ENCODE data around the gene CAMK1G. TPM values are rescaled to one million over a fixed set of nuclear protein-coding genes. Genes with fewer than 3 reads are reported as not detected.

CAMK1G gene
- total and polyA plus RNA-seq, 2 experiments from 2014 or later = 0.11 TPM; not detected in 1

GRCh38 chr1:209600541-209600940, 17.0 kb downstream of the CAMK1G start:
- TF ChIP-seq EZH2phosphoT487 (IDR thresholded peaks at IDR 0.05; ENCODE audit: insufficient read depth, low read depth) (no peak), EZH2 (IDR thresholded peaks at IDR 0.05; ENCODE audit: insufficient read depth, poor library complexity, severe bottlenecking) (no peak)
- Histone ChIP-seq H3K4me1 (ENCODE audit: insufficient read depth) (no peaks in the 10 kb centered on the region), H2AFZ (no peak overlapping the region), H3K4me2 (ENCODE audit: unreplicated experiment) (no peak overlapping the region), H3K4me3 (no peak overlapping the region), H3K9me3 (ENCODE audit: low read depth) (no peaks in the 10 kb centered on the region), H3K27me3 (replicated peaks; ENCODE audit: insufficient read depth) (no peaks in the 10 kb centered on the region; the same call in 1 of the 2 replicates), H3K9ac (no peak overlapping the region), H3K9me2 (ENCODE audit: insufficient read depth) (no peaks in the 10 kb centered on the region), H3K79me2 (ENCODE audit: insufficient read depth) (no peaks in the 10 kb centered on the region), H3K36me3 (ENCODE audit: low read depth) (no peaks in the 10 kb centered on the region), H3F3A (ENCODE audit: insufficient read depth) (no peaks in the 10 kb centered on the region), H4K20me1 (ENCODE audit: insufficient read depth) (no peaks in the 10 kb centered on the region), H3K27ac (no peak overlapping the region)
- DNase-seq = peak; percentile 12
- 72 to 85% methylated on average over 1 of the region's 1 CpG for WGBS, 2 experiments (ENCODE audit: low coverage in 1 of 2, low lambda C conversion rate in 2 of 2, missing lambda C conversion rate in 2 of 2)
- in situ Hi-C loops (cut with MboI) = no loop called here

GRCh38 chr1:209601809-209602657, 18.5 kb downstream of the CAMK1G start:
- Histone ChIP-seq H3K79me2 (ENCODE audit: insufficient read depth) (no peaks in the 10 kb centered on the region), H3K4me1 (ENCODE audit: insufficient read depth) (no peaks in the 10 kb centered on the region), H3K36me3 (ENCODE audit: low read depth) (no peaks in the 10 kb centered on the region), H2AFZ (no peak overlapping the region), H3K27me3 (replicated peaks; ENCODE audit: insufficient read depth) (no peaks in the 10 kb centered on the region; the same call in 1 of the 2 replicates), H4K20me1 (ENCODE audit: insufficient read depth) (no peaks in the 10 kb centered on the region), H3K9me2 (ENCODE audit: insufficient read depth) (no peaks in the 10 kb centered on the region), H3F3A (ENCODE audit: insufficient read depth) (no peaks in the 10 kb centered on the region), H3K4me2 (ENCODE audit: unreplicated experiment) (no peak overlapping the region), H3K27ac (no peak overlapping the region), H3K4me3 (no peak overlapping the region), H3K9ac (no peak overlapping the region), H3K9me3 (ENCODE audit: low read depth) (no peaks in the 10 kb centered on the region)
- WGBS, 2 experiments (ENCODE audit: low coverage in 1 of 2, low lambda C conversion rate in 2 of 2, missing lambda C conversion rate in 2 of 2) = 40 to 45% methylated on average over 6 of the region's 6 CpGs
- TF ChIP-seq EZH2 (IDR thresholded peaks at IDR 0.05; ENCODE audit: insufficient read depth, poor library complexity, severe bottlenecking) = no peak
- no peak for TF ChIP-seq EZH2phosphoT487 (IDR thresholded peaks at IDR 0.05; ENCODE audit: insufficient read depth, low read depth)
- DNase-seq = peak; percentile 69
- in situ Hi-C loops (cut with MboI) = no loop called here

DNA sequence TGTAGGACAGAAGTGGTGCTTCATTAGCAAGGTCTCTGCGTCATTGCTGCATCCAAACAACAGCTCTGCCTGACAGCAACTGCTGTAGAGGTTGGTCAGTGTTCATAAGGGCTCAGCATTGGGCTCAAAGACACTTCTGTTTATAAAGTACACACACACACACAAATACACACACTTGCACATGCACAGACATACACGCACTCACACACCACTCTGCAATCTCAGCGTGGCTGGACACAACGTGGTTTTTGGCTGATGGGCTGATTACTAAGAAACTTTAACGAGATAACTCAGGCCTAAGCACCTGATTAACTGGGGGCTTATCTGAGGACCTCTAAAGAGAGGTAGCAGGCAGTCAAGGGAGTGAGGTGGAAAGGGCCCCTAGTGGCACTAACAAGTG, 20.4 kb downstream of the CAMK1G start:
- Histone ChIP-seq H3K4me3 (no peak overlapping the region), H3K36me3 (ENCODE audit: low read depth) (no peaks in the 10 kb centered on the region), H3K4me2 (ENCODE audit: unreplicated experiment) (no peak overlapping the region), H3K27me3 (replicated peaks; ENCODE audit: insufficient read depth) (no peaks in the 10 kb centered on the region; the same call in 1 of the 2 replicates), H3K27ac (no peak overlapping the region), H3K79me2 (ENCODE audit: insufficient read depth) (no peaks in the 10 kb centered on the region), H3K9me2 (ENCODE audit: insufficient read depth) (no peaks in the 10 kb centered on the region), H3K4me1 (ENCODE audit: insufficient read depth) (no peaks in the 10 kb centered on the region), H2AFZ (no peak overlapping the region), H3K9ac (no peak overlapping the region), H3K9me3 (ENCODE audit: low read depth) (no peaks in the 10 kb centered on the region), H3F3A (ENCODE audit: insufficient read depth) (no peaks in the 10 kb centered on the region), H4K20me1 (ENCODE audit: insufficient read depth) (no peaks in the 10 kb centered on the region)
- in situ Hi-C loops (cut with MboI) = no loop called here
- DNase-seq = no peak
- 64 to 73% methylated on average over 5 of the region's 5 CpGs for WGBS, 2 experiments (ENCODE audit: low coverage in 1 of 2, low lambda C conversion rate in 2 of 2, missing lambda C conversion rate in 2 of 2)
- TF ChIP-seq EZH2phosphoT487 (IDR thresholded peaks at IDR 0.05; ENCODE audit: insufficient read depth, low read depth) (no peak), EZH2 (IDR thresholded peaks at IDR 0.05; ENCODE audit: insufficient read depth, poor library complexity, severe bottlenecking) (no peak)

GRCh38 chr1:209607102-209607794, 23.7 kb downstream of the CAMK1G start:
- H3K79me2 ChIP-seq (ENCODE audit: insufficient read depth) = no peaks in the 10 kb centered on the region
- H3K4me1 ChIP-seq (ENCODE audit: insufficient read depth) = no peaks in the 10 kb centered on the region
- H4K20me1 ChIP-seq (ENCODE audit: insufficient read depth) = no peaks in the 10 kb centered on the region
- TF ChIP-seq EZH2 (IDR thresholded peaks at IDR 0.05; ENCODE audit: insufficient read depth, poor library complexity, severe bottlenecking) = no peak
- no peak for TF ChIP-seq EZH2phosphoT487 (IDR thresholded peaks at IDR 0.05; ENCODE audit: insufficient read depth, low read depth)
- 0 out of 2 replicates have a peak, but pooled peaks cover 4% of the 10 kb centered on the region for H3K27me3 ChIP-seq (replicated peaks; ENCODE audit: insufficient read depth)
- H3K4me2 ChIP-seq (ENCODE audit: unreplicated experiment) = no peak overlapping the region
- no peaks in the 10 kb centered on the region for H3K36me3 ChIP-seq (ENCODE audit: low read depth)
- no peak overlapping the region for H2AFZ ChIP-seq
- no peaks in the 10 kb centered on the region for H3K9me2 ChIP-seq (ENCODE audit: insufficient read depth)
- in situ Hi-C loops (cut with MboI) = no loop called here
- H3F3A ChIP-seq (ENCODE audit: insufficient read depth) = no peaks in the 10 kb centered on the region
- H3K4me3 ChIP-seq = no peak overlapping the region
- H3K27ac ChIP-seq = no peak overlapping the region
- H3K9ac ChIP-seq = no peak overlapping the region
- WGBS, 2 experiments (ENCODE audit: low coverage in 1 of 2, low lambda C conversion rate in 2 of 2, missing lambda C conversion rate in 2 of 2) = 65 to 67% methylated on average over 1 of the region's 1 CpG
- peak; percentile 73 for DNase-seq
- no peaks in the 10 kb centered on the region for H3K9me3 ChIP-seq (ENCODE audit: low read depth)
